Measurements from ENCODE around the gene CTNNA2.

- TF ChIP-seq CTCF (IDR thresholded peaks at IDR 0.05) (no peak), REST (IDR thresholded peaks at IDR 0.05; ENCODE audit: insufficient read depth in 1 of 2, low read depth in 2 of 2, low read length in 1 of 2) (no peak), POLR2AphosphoS5 (IDR thresholded peaks at IDR 0.05; ENCODE audit: low read depth, low read length) (no peak)
Measured at GRCh38 chr2:79612999-79613398, 100.1 kb downstream of the CTNNA2 start.

All from Panc1 (cell line).